HFFc6 (cell line): ENCODE data around the gene RNF208. TPM values are rescaled to one million over a fixed set of nuclear protein-coding genes. Genes with fewer than 3 reads are reported as not detected.
"Not testable (repeated sequence)": the region's sequence is repeated elsewhere in the genome, so short reads cannot be mapped to it uniquely, and the experiment has no call there.

ENCODE experiments used
- DNase-seq: peaks from one replicate; pipeline ENCODE4 v3.0.0-alpha.2; 2018
- H3K27ac Mint-ChIP-seq: 2 replicates; pipeline ENCODE4 v1.8.0; 2020; ENCODE audit warnings: mild to moderate bottlenecking, mixed read lengths
- H3K27me3 Mint-ChIP-seq: 2 replicates; pipeline ENCODE4 v1.8.0; 2021; ENCODE audit warnings: mild to moderate bottlenecking, moderate library complexity, mixed read lengths; ENCODE audit not compliant: insufficient read depth
- H3K36me3 Mint-ChIP-seq: 2 replicates; pipeline ENCODE4 v1.8.0; 2021; ENCODE audit warnings: low read depth, mixed read lengths
- H3K4me1 Mint-ChIP-seq: 2 replicates; pipeline ENCODE4 v1.8.0; 2020; ENCODE audit warnings: low read depth, mixed read lengths
- H3K4me3 Mint-ChIP-seq: 2 replicates; pipeline ENCODE4 v1.8.0; 2020; ENCODE audit warnings: mild to moderate bottlenecking, moderate library complexity, mixed read lengths
- H3K9me3 Mint-ChIP-seq: 2 replicates; pipeline ENCODE4 v1.8.0; 2020; ENCODE audit warnings: mild to moderate bottlenecking, mixed read lengths
- total RNA-seq, 6 experiments: library from RNA; stranded (reverse); fragmentation: NEBNext Ultra II Directional; extraction: Animal tissue kit (Norgen Biotek cat#: 25700); gene quantifications; 2 replicates in 1 of 6; 3 replicates in 5 of 6; pipeline ENCODE4 v1.2.3, GENCODE V29; 2021
- TF ChIP-seq, protein P1 (sequence below): fragments of 200-600 bp; sonication (generic); IDR thresholded peaks from 2 replicates; pipeline ENCODE4 v1.5.0; 2021; ENCODE audit warnings: antibody characterized with exemption, mild to moderate bottlenecking

Gene RNF208
- total RNA-seq, 6 experiments from 2014 or later = 2.5 to 3.8 (median 3.4) TPM

DNA sequence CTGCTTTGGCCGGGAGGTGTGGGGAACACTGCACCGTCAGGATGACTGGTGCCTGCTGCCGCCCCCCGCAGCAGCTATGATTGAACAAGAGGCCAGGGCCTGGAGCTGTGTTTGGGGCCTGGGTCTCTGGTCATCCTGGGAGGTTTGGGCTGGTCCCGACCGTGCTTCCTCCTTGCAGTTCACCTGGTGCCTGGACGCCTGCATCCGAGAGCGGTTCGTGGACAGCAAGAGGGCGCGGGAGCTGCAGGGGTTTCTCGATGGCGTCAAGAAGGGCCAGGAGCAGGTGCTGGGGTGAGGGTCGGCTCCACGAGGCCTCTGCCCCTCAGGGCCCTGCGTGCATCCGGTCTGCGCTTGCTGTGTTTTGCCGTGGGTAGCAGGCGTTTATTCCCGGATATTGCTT lies 42.0 kb upstream of the RNF208 start:
- DNase-seq = no peak
- H3K36me3 Mint-ChIP-seq = peaks cover 16% of the 10 kb centered on the region
- H3K9me3 Mint-ChIP-seq = no peaks in the 10 kb centered on the region
- peaks cover under 1% of the 10 kb centered on the region for H3K27me3 Mint-ChIP-seq
- H3K4me3 Mint-ChIP-seq = no peak overlapping the region
- TF ChIP-seq, protein P1, sequence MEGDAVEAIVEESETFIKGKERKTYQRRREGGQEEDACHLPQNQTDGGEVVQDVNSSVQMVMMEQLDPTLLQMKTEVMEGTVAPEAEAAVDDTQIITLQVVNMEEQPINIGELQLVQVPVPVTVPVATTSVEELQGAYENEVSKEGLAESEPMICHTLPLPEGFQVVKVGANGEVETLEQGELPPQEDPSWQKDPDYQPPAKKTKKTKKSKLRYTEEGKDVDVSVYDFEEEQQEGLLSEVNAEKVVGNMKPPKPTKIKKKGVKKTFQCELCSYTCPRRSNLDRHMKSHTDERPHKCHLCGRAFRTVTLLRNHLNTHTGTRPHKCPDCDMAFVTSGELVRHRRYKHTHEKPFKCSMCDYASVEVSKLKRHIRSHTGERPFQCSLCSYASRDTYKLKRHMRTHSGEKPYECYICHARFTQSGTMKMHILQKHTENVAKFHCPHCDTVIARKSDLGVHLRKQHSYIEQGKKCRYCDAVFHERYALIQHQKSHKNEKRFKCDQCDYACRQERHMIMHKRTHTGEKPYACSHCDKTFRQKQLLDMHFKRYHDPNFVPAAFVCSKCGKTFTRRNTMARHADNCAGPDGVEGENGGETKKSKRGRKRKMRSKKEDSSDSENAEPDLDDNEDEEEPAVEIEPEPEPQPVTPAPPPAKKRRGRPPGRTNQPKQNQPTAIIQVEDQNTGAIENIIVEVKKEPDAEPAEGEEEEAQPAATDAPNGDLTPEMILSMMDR = no peak
- H3K4me1 Mint-ChIP-seq = peaks cover 22% of the 10 kb centered on the region
- no peak overlapping the region for H3K27ac Mint-ChIP-seq

DNA sequence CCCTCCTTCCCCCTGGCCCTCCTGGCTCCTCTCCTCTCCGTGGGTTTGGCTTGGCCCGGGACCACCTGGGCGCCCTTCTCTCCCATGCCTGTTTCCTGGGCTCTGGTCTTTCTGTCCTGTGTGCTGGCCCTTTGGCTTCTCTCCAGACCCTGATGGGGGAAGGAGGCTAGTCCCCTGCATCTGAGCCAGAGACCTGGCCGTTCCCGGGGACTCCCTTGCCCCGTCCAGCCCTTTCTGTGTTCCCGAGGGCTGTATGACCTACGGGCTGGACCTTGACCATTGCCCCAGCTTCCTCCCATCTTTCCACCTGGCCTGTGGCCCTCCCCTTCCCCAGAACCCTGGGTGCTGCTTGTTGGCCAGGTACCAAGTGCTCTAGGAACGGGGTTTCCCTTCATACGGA lies 41.5 kb upstream of the RNF208 start:
- no peaks in the 10 kb centered on the region for H3K9me3 Mint-ChIP-seq
- no peaks in the 10 kb centered on the region; the same call in 1 of the 2 replicates for H3K27me3 Mint-ChIP-seq
- H3K4me3 Mint-ChIP-seq = no peak overlapping the region
- peaks cover 10% of the 10 kb centered on the region for H3K36me3 Mint-ChIP-seq
- TF ChIP-seq, protein P1 = no peak
- H3K27ac Mint-ChIP-seq = no peak overlapping the region
- no peak for DNase-seq
- peaks cover 16% of the 10 kb centered on the region for H3K4me1 Mint-ChIP-seq

DNA sequence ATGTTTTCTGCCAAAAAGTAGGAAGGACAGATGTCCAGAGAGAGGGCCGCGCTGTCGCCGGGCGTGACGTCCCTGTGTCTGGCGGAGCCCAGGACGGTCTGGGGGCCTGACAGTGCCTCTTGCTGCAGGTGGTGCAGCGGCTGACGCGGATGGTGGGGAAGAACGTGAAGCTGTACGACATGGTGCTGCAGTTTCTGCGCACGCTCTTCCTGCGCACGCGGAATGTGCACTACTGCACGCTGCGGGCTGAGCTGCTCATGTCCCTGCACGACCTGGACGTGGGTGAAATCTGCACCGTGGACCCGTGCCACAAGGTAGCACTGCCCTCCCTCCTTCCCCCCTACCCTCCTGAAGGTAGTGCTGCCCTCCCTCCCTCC lies 40.9 kb upstream of the RNF208 start:
- no peak for DNase-seq
- H3K27me3 Mint-ChIP-seq = no peaks in the 10 kb centered on the region
- no peak overlapping the region for H3K4me3 Mint-ChIP-seq
- H3K4me1 Mint-ChIP-seq = peaks cover 10% of the 10 kb centered on the region
- TF ChIP-seq, protein P1 = no peak
- H3K36me3 Mint-ChIP-seq = peaks cover 6% of the 10 kb centered on the region; the same call in 1 of the 2 replicates
- H3K9me3 Mint-ChIP-seq = no peaks in the 10 kb centered on the region
- H3K27ac Mint-ChIP-seq = no peak overlapping the region

DNA sequence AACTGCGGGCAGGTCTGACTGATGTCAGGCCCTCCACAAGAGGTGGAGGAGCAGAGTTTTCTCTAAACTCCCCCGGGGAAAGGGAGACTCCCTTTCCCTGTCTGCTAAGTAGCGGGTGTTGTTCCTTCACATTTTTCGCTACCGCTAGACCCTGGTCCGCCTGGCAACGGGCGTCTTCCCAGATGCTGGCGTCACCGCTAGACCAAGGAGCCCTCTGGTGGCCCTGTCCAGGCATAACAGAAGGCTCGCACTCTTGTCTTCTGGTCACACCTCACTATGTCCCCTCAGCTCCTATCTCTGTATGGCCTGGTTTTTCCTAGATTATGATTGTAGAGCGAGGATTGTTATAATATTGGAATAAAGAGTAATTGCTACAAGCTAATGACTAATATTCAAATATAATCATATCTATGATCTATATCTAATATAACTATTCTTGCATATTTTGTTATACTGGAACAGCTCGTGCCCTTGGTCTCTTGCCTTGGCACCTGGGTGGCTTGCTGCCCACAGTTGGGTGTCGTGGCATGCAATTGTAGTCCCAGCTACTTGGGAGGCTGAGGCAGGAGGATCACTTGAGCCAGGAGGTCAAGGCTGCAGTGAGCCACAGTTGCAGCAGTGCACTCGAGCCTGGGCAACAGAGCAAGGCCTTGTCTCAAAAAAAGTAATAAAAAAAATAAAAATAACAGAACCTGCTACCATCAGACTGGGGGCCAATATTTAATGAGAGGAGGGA lies 40.3 kb upstream of the RNF208 start:
- not testable (repeated sequence) for H3K27ac Mint-ChIP-seq, H3K4me1 Mint-ChIP-seq, H3K36me3 Mint-ChIP-seq, H3K9me3 Mint-ChIP-seq, H3K4me3 Mint-ChIP-seq, H3K27me3 Mint-ChIP-seq
- peak; percentile 40 for DNase-seq
- TF ChIP-seq, protein P1 = peak; percentile 70

DNA sequence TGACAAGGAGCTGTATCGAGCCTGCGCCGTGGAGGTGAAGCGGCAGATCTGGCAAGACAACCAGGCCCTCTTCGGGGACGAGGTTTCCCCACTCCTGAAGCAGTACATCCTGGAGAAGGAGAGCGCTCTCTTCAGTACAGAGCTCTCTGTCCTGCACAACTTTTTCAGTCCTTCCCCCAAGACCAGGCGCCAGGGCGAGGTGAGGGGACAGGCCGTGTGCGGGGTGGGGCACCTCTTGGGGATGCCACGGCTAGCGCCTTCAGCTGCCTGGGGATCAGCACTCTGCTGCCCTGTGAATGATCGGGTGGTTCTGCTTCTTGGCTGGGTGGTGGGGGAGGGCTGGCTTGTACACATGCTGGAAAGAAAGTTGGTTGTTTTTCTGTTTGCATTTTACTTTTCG lies 34.8 kb upstream of the RNF208 start:
- Mint-ChIP-seq H3K4me1 (peaks cover 17% of the 10 kb centered on the region), H3K4me3 (peak overlapping the region; percentile 90), H3K27me3 (no peaks in the 10 kb centered on the region; the same call in 1 of the 2 replicates), H3K27ac (no peak overlapping the region), H3K9me3 (no peaks in the 10 kb centered on the region), H3K36me3 (peaks cover 5% of the 10 kb centered on the region; the same call in 1 of the 2 replicates)
- no peak for DNase-seq
- TF ChIP-seq, protein P1 = no peak
